ENCODE results near the gene LPAR1. TPM values are rescaled to one million over a fixed set of nuclear protein-coding genes. Genes with fewer than 3 reads are reported as not detected.
"Not testable (repeated sequence)": the region's sequence is repeated elsewhere in the genome, so short reads cannot be mapped to it uniquely, and the experiment has no call there.

The LPAR1 gene
- total RNA-seq, 2 donors from 2014 or later = 5.0 to 5.9 TPM

DNA sequence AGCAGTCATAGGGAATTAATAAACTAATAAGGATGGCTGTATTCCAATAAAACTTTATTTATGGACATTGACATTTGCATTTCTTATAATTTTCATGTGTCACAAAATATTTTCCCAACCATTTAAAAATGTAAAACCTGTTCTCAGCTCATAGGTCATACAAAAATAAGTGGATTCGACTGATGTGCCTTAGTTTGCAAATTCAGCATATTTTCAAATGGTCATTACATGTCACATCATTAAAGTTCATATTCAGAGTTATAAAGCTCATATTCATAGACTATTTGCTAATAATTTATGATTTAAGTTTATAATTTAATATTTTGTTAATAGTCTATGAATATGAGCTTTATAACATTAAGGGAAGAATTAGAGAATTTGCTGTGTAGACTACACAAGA lies 166.5 kb downstream of the LPAR1 start:
- 92% methylated on average over 1 of the region's 1 CpG; no CpG with 5 or more reads in 1 of the 2 experiments for WGBS, 2 experiments (ENCODE audit: insufficient coverage in 1 of 2, insufficient read length in 1 of 2)
- H3K27ac Mint-ChIP-seq = no peak overlapping the region
- TF ChIP-seq, protein P1, sequence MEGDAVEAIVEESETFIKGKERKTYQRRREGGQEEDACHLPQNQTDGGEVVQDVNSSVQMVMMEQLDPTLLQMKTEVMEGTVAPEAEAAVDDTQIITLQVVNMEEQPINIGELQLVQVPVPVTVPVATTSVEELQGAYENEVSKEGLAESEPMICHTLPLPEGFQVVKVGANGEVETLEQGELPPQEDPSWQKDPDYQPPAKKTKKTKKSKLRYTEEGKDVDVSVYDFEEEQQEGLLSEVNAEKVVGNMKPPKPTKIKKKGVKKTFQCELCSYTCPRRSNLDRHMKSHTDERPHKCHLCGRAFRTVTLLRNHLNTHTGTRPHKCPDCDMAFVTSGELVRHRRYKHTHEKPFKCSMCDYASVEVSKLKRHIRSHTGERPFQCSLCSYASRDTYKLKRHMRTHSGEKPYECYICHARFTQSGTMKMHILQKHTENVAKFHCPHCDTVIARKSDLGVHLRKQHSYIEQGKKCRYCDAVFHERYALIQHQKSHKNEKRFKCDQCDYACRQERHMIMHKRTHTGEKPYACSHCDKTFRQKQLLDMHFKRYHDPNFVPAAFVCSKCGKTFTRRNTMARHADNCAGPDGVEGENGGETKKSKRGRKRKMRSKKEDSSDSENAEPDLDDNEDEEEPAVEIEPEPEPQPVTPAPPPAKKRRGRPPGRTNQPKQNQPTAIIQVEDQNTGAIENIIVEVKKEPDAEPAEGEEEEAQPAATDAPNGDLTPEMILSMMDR (conservative IDR thresholded peaks at IDR 0.05) = no peak

DNA sequence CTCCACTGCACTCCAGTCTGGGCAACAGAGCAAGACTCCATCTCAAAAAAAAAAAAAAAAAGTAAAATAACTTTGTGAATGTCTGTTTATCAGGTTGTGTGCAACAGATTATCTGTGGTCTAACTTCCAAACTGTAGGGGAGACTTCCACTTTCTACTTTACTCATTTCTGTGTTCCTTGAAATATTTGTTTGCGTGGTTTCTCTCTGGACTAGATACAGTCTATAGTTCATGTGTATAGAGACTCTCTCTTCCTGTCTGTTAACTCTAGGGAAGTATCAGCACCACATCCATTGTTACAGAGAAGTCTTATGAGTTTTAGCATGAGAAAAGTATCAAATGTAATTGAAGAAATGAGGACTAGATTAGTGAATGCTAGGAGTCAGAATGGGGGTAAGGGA lies 168.3 kb downstream of the LPAR1 start:
- Histone ChIP-seq H3K27ac (ENCODE audit: low read depth, low read length) (no peak overlapping the region), H3K9me3 (ENCODE audit: control insufficient read depth, low read length) (no peaks in the 10 kb centered on the region), H3K36me3 (ENCODE audit: control insufficient read depth, insufficient read depth, low read length) (no peaks in the 10 kb centered on the region), H3K4me3 (ENCODE audit: low read length) (no peak overlapping the region), H3K4me1 (ENCODE audit: control insufficient read depth, insufficient read depth, low read length) (no peaks in the 10 kb centered on the region), H3K9ac (ENCODE audit: extremely low read depth, low read length, poor library complexity, severe bottlenecking) (no peak overlapping the region), H3K27me3 (ENCODE audit: control insufficient read depth, insufficient read depth, low read length, poor library complexity, severe bottlenecking) (no peaks in the 10 kb centered on the region)
- H3K4me1 Mint-ChIP-seq = peaks cover 14% of the 10 kb centered on the region
- 100% methylated on average over 1 of the region's 1 CpG for WGBS, 2 experiments (ENCODE audit: insufficient coverage in 1 of 2, insufficient read length in 1 of 2)
- H3K4me3 Mint-ChIP-seq = no peak overlapping the region
- H3K36me3 Mint-ChIP-seq (ENCODE audit: low read depth) = no peaks in the 10 kb centered on the region
- H3K27ac Mint-ChIP-seq = no peak overlapping the region
- H3K9me3 Mint-ChIP-seq = peaks cover 2% of the 10 kb centered on the region
- DNase-seq = no peak
- H3K27me3 Mint-ChIP-seq (ENCODE audit: insufficient read depth) = peaks cover 1% of the 10 kb centered on the region
- TF ChIP-seq, protein P1 (conservative IDR thresholded peaks at IDR 0.05) = no peak

More for the DNA sequence above, 166.5 kb downstream of the LPAR1 start:
- Mint-ChIP-seq H3K36me3 (ENCODE audit: low read depth) (no peaks in the 10 kb centered on the region), H3K27me3 (ENCODE audit: insufficient read depth) (peaks cover 1% of the 10 kb centered on the region), H3K4me3 (no peak overlapping the region), H3K9me3 (peaks cover 2% of the 10 kb centered on the region), H3K4me1 (peaks cover 16% of the 10 kb centered on the region)
- Histone ChIP-seq H3K36me3 (ENCODE audit: control insufficient read depth, insufficient read depth, low read length) (no peaks in the 10 kb centered on the region), H3K9me3 (ENCODE audit: control insufficient read depth, low read length) (no peaks in the 10 kb centered on the region), H3K27ac (ENCODE audit: low read depth, low read length) (no peak overlapping the region), H3K4me3 (ENCODE audit: low read length) (no peak overlapping the region), H3K9ac (ENCODE audit: extremely low read depth, low read length, poor library complexity, severe bottlenecking) (no peak overlapping the region), H3K4me1 (ENCODE audit: control insufficient read depth, insufficient read depth, low read length) (no peaks in the 10 kb centered on the region), H3K27me3 (ENCODE audit: control insufficient read depth, insufficient read depth, low read length, poor library complexity, severe bottlenecking) (no peaks in the 10 kb centered on the region)
- DNase-seq = no peak

DNA sequence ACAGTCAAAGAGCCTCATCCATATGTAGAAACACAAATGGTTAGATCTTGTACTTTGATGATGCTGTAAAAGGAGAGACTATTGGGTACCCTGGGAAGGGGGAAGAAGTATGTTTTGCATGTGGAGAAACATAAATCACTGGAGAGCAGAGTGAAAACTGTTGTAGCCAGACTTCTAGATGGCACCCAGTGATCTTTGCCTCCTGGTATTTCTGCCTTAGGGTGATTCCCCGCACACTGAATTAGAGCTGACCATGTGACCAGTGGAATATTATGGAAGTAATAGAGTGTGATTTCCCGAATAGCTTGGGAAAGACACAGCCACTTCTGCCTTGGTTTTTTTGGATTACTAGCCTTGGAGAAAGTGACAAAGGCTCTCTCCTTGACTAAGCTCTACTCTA lies 174.3 kb downstream of the LPAR1 start:
- Mint-ChIP-seq H3K36me3 (ENCODE audit: low read depth) (peaks cover 3% of the 10 kb centered on the region), H3K4me1 (peaks cover 11% of the 10 kb centered on the region), H3K27me3 (ENCODE audit: insufficient read depth) (peaks cover 1% of the 10 kb centered on the region), H3K27ac (no peak overlapping the region), H3K9me3 (peaks cover 42% of the 10 kb centered on the region), H3K4me3 (no peak overlapping the region)
- TF ChIP-seq, protein P1 (conservative IDR thresholded peaks at IDR 0.05) = no peak
- H3K4me3 ChIP-seq (ENCODE audit: low read length) = no peak overlapping the region
- H3K9ac ChIP-seq (ENCODE audit: extremely low read depth, low read length, poor library complexity, severe bottlenecking) = no peak overlapping the region
- H3K27me3 ChIP-seq (ENCODE audit: control insufficient read depth, insufficient read depth, low read length, poor library complexity, severe bottlenecking) = no peaks in the 10 kb centered on the region
- H3K9me3 ChIP-seq (ENCODE audit: control insufficient read depth, low read length) = peaks cover 31% of the 10 kb centered on the region
- no peaks in the 10 kb centered on the region for H3K4me1 ChIP-seq (ENCODE audit: control insufficient read depth, insufficient read depth, low read length)
- no peak overlapping the region for H3K27ac ChIP-seq (ENCODE audit: low read depth, low read length)
- WGBS, 2 experiments (ENCODE audit: insufficient coverage in 1 of 2, insufficient read length in 1 of 2) = 94 to 100% methylated on average over 1 to 2 of the region's 2 CpGs
- H3K36me3 ChIP-seq (ENCODE audit: control insufficient read depth, insufficient read depth, low read length) = no peaks in the 10 kb centered on the region
- DNase-seq = no peak

DNA sequence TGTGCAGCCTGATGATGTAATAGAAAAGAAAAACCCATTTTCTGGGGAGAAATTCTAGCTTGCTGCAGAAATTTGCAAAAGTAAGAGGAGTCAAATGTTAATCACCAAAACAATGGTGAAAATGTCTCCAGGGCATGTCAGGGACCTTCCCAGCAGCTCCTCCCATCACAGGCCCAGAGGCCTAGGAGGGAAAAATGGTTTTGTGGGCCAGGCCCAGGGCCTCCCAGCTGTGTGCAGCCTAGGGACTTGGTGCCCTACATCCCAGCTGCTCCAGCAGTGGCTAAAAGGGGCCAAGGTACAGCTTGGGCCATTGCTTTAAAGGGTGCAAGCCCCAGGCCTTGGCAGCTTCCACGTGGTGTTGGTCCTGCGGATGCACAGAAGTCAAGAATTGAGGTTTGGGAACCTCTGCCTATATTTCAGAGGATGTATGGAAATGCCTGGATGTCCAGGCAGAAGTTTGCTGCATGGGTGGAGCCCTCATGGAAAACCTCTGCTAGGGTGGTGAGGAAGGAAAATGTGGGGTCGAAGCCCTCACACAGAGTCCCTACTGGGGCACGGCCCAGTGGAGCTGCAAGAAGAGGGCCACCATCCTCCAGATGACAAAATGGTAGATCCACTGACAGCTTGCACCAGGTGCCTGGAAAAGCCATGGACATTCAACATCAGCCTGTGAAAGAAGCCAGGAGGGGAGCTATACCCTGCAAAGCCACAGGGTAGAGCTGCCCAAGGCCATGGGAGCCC lies 176.7 kb downstream of the LPAR1 start:
- not testable (repeated sequence) for H3K4me1 Mint-ChIP-seq; H3K27ac Mint-ChIP-seq; H3K4me1 ChIP-seq (ENCODE audit: control insufficient read depth, insufficient read depth, low read length); H3K9ac ChIP-seq (ENCODE audit: extremely low read depth, low read length, poor library complexity, severe bottlenecking); H3K36me3 ChIP-seq (ENCODE audit: control insufficient read depth, insufficient read depth, low read length); H3K4me3 Mint-ChIP-seq; H3K27me3 ChIP-seq (ENCODE audit: control insufficient read depth, insufficient read depth, low read length, poor library complexity, severe bottlenecking); H3K27ac ChIP-seq (ENCODE audit: low read depth, low read length); DNase-seq; H3K27me3 Mint-ChIP-seq (ENCODE audit: insufficient read depth); H3K36me3 Mint-ChIP-seq (ENCODE audit: low read depth)
- H3K9me3 Mint-ChIP-seq = peaks cover 42% of the 10 kb centered on the region
- Histone ChIP-seq H3K9me3 (ENCODE audit: control insufficient read depth, low read length) (peaks cover 31% of the 10 kb centered on the region), H3K4me3 (ENCODE audit: low read length) (peak overlapping the region; percentile 44)
- 92 to 100% methylated on average over 3 to 4 of the region's 4 CpGs for WGBS, 2 experiments (ENCODE audit: insufficient coverage in 1 of 2, insufficient read length in 1 of 2)

All from endodermal cell (in vitro differentiated cells).